H9 (cell line): Measurements from ENCODE around the gene PTPRK. TPM values are rescaled to one million over a fixed set of nuclear protein-coding genes. Genes with fewer than 3 reads are reported as not detected.

Experiments
- DNase-seq: peaks from one replicate; pipeline ENCODE4 v3.0.0-alpha.2; 2017
- H2AFZ ChIP-seq: one replicate; pipeline ENCODE4 v1.6.1; 2013; ENCODE audit warnings: mild to moderate bottlenecking, low read length, control low read depth, moderate library complexity
- H2AK5ac ChIP-seq: 2 replicates; pipeline ENCODE4 v1.6.1; 2013; ENCODE audit warnings: low read length, control low read depth, mixed read lengths; ENCODE audit not compliant: insufficient read length
- H2BK120ac ChIP-seq: one replicate; pipeline ENCODE4 v1.6.1; 2013; ENCODE audit warnings: low read depth, mild to moderate bottlenecking, low read length, control low read depth, inconsistent platforms; ENCODE audit not compliant: poor library complexity, severe bottlenecking
- H2BK12ac ChIP-seq: 2 replicates; pipeline ENCODE4 v1.6.1; 2013; ENCODE audit warnings: low read length, control low read depth, mixed read lengths, low read depth; ENCODE audit not compliant: insufficient read length
- H2BK15ac ChIP-seq: 2 replicates; pipeline ENCODE4 v1.6.1; 2013; ENCODE audit warnings: low read depth, low read length, control low read depth
- H2BK20ac ChIP-seq: one replicate; pipeline ENCODE4 v1.6.1; 2013; ENCODE audit warnings: low read depth, mild to moderate bottlenecking, low read length, control low read depth, inconsistent platforms; ENCODE audit not compliant: poor library complexity, severe bottlenecking
- H2BK5ac ChIP-seq: 2 replicates; pipeline ENCODE4 v1.6.1; 2013; ENCODE audit warnings: low read length, control low read depth, mixed read lengths; ENCODE audit not compliant: insufficient read length
- H3K14ac ChIP-seq: 2 replicates; pipeline ENCODE4 v1.6.1; 2013; ENCODE audit warnings: low read length, control low read depth; ENCODE audit not compliant: insufficient read depth
- H3K18ac ChIP-seq: 2 replicates; pipeline ENCODE4 v1.6.1; 2013; ENCODE audit warnings: low read depth, mild to moderate bottlenecking, mixed read lengths, low read length, control low read depth; ENCODE audit not compliant: insufficient read length
- H3K23ac ChIP-seq: 2 replicates; pipeline ENCODE4 v1.6.1; 2013; ENCODE audit warnings: low read length, control low read depth, mixed read lengths, low read depth; ENCODE audit not compliant: insufficient read length
- H3K23me2 ChIP-seq: 2 replicates; pipeline ENCODE4 v1.6.1; 2013; ENCODE audit warnings: low read depth, mild to moderate bottlenecking, mixed read lengths, low read length, control low read depth; ENCODE audit not compliant: insufficient read length, poor library complexity, severe bottlenecking
- H3K27ac ChIP-seq: 2 replicates; pipeline ENCODE4 v1.5.1; 2013; ENCODE audit warnings: low read length, control low read depth, mixed read lengths, low read depth; ENCODE audit not compliant: insufficient read length
- H3K27me3 ChIP-seq: 2 replicates; pipeline ENCODE4 v1.6.1; 2013; ENCODE audit warnings: low read length, control low read depth, inconsistent platforms; ENCODE audit not compliant: insufficient read depth
- H3K4ac ChIP-seq: 2 replicates; pipeline ENCODE4 v1.6.1; 2013; ENCODE audit warnings: low read depth, mild to moderate bottlenecking, control low read depth, inconsistent platforms, low read length, moderate library complexity
- H3K4me1 ChIP-seq: 2 replicates; pipeline ENCODE4 v1.6.1; 2013; ENCODE audit warnings: low read length, control low read depth, inconsistent platforms; ENCODE audit not compliant: insufficient read depth
- H3K4me2 ChIP-seq: 2 replicates; pipeline ENCODE4 v1.6.1; 2013; ENCODE audit warnings: low read length, control low read depth, mixed read lengths; ENCODE audit not compliant: insufficient read length, insufficient read depth
- H3K56ac ChIP-seq: 2 replicates; pipeline ENCODE4 v1.6.1; 2013; ENCODE audit warnings: low read depth, mild to moderate bottlenecking, mixed read lengths, low read length, control low read depth; ENCODE audit not compliant: insufficient read length
- H3K79me1 ChIP-seq: 2 replicates; pipeline ENCODE4 v1.6.1; 2013; ENCODE audit warnings: low read depth, mild to moderate bottlenecking, moderate library complexity, low read length, control low read depth, inconsistent platforms; ENCODE audit not compliant: insufficient read depth, poor library complexity, severe bottlenecking
- H3K79me2 ChIP-seq: 2 replicates; pipeline ENCODE4 v1.6.1; 2013; ENCODE audit warnings: low read length, control low read depth, inconsistent platforms; ENCODE audit not compliant: insufficient read depth
- H3K9ac ChIP-seq: 2 replicates; pipeline ENCODE4 v1.6.1; 2013; ENCODE audit warnings: low read length, control low read depth, mixed read lengths; ENCODE audit not compliant: insufficient read length; ENCODE audit errors: extremely low read depth
- H3K9me3 ChIP-seq: one replicate; pipeline ENCODE4 v1.6.1; 2013; ENCODE audit warnings: low read depth, low read length, inconsistent platforms; ENCODE audit not compliant: control insufficient read depth
- H3T11ph ChIP-seq: one replicate; pipeline ENCODE4 v1.6.1; 2013; ENCODE audit warnings: mild to moderate bottlenecking, low read length, control low read depth, inconsistent platforms
- H4K20me1 ChIP-seq: one replicate; pipeline ENCODE4 v1.6.1; 2013; ENCODE audit not compliant: control insufficient read depth, insufficient read length, insufficient read depth
- H4K5ac ChIP-seq: 2 replicates; pipeline ENCODE4 v1.6.1; 2013; ENCODE audit warnings: low read depth, mild to moderate bottlenecking, mixed read lengths, low read length, control low read depth; ENCODE audit not compliant: insufficient read length
- H4K8ac ChIP-seq: replicated peaks from 2 replicates; pipeline ENCODE4 v1.6.1; 2013; ENCODE audit warnings: low read length, control low read depth, mixed read lengths, low read depth; ENCODE audit not compliant: insufficient read length
- H4K91ac ChIP-seq: 2 replicates; pipeline ENCODE4 v1.6.1; 2013; ENCODE audit warnings: low read depth, mild to moderate bottlenecking, moderate library complexity, mixed read lengths, low read length, control low read depth; ENCODE audit not compliant: insufficient read length
- H3K27ac Mint-ChIP-seq, 3 experiments: 2 replicates in 2 of 3; 3 replicates in 1 of 3; pipeline ENCODE4 v1.8.0; 2020 to 2021; ENCODE audit warnings: mixed read lengths in 3 of 3, mild to moderate bottlenecking in 1 of 3, moderate library complexity in 1 of 3
- H3K27me3 Mint-ChIP-seq: 2 replicates; pipeline ENCODE4 v1.8.0; 2021; ENCODE audit warnings: low read depth, mild to moderate bottlenecking, moderate library complexity, mixed read lengths
- H3K36me3 Mint-ChIP-seq, 3 experiments: 2 replicates in 2 of 3; 3 replicates in 1 of 3; pipeline ENCODE4 v1.8.0; 2020 to 2021; ENCODE audit warnings: low read depth in 3 of 3, mixed read lengths in 3 of 3; ENCODE audit not compliant: insufficient read depth in 1 of 3
- H3K4me1 Mint-ChIP-seq, 2 experiments: 2 replicates each; pipeline ENCODE4 v1.8.0; 2020; ENCODE audit warnings: mixed read lengths in 2 of 2
- H3K4me3 Mint-ChIP-seq, 2 experiments: 2 replicates in 1 of 2; 3 replicates in 1 of 2; pipeline ENCODE4 v1.8.0; 2020 to 2021; ENCODE audit warnings: mild to moderate bottlenecking in 2 of 2, mixed read lengths in 2 of 2, moderate library complexity in 1 of 2
- H3K9me3 Mint-ChIP-seq, 2 experiments: 2 replicates in 1 of 2; 3 replicates in 1 of 2; pipeline ENCODE4 v1.8.0; 2020; ENCODE audit warnings: mild to moderate bottlenecking in 2 of 2, mixed read lengths in 2 of 2, moderate library complexity in 1 of 2
- CTCF ChIP-seq: fragments of 200-600 bp; sonication (generic); conservative IDR thresholded peaks from 3 replicates; pipeline ENCODE4 v1.8.0; 2021; ENCODE audit warnings: antibody characterized with exemption, mild to moderate bottlenecking
- WGBS: extraction: QIAGEN DNeasy Blood & Tissue Kit; methylation state at CpG from one replicate; pipeline ENCODE4 v1.1.7; 2013; ENCODE audit warnings: missing lambda C conversion rate, low lambda C conversion rate, mixed read lengths; ENCODE audit not compliant: insufficient read length; ENCODE audit errors: extremely low coverage; 5-methylcytosine and 5-hydroxymethylcytosine counted together
- total RNA-seq: library from RNA; stranded (reverse); gene quantifications from 2 replicates; pipeline ENCODE4 v1.2.1, GENCODE V29; 2021

PTPRK gene
- total RNA-seq, 1 experiment from 2014 or later, result 47.9 TPM

DNA sequence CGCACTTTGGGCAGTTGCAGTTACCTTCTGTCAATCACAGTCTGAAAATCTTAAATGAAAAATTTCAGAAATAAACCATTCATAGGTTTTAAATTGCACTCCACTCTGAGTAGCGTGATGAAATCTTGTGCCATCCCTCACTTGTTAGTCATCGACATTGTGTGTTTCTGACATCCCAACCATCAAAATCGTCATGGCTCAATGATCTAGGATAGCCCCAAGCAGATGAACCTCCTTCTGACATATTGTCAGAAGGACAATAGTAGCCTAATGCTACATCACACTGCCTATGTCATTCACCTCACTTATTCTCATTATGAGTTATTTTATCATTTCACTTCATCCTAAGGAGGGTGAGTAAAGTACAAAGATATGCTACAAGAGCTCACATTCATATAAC lies 284.8 kb downstream of the PTPRK start:
- no CpG with 5 or more reads among the region's 4 CpGs for WGBS

More for the DNA sequence above, 284.8 kb downstream of the PTPRK start:
- no peaks in the 10 kb centered on the region for H4K20me1 ChIP-seq
- no peaks in the 10 kb centered on the region for H3K27me3 ChIP-seq
- H3K4me1 ChIP-seq, result no peaks in the 10 kb centered on the region
- no peak overlapping the region for H2AK5ac ChIP-seq
- no peak overlapping the region for H3K4ac ChIP-seq
- H3K79me2 ChIP-seq, result no peaks in the 10 kb centered on the region
- no peak overlapping the region for H4K8ac ChIP-seq
- H4K5ac ChIP-seq, result no peak overlapping the region
- no peak overlapping the region for H3K56ac ChIP-seq
- H3T11ph ChIP-seq, result no peak overlapping the region
- no peak overlapping the region for H3K27ac Mint-ChIP-seq
- H2BK12ac ChIP-seq, result no peak overlapping the region
- H2AFZ ChIP-seq, result no peak overlapping the region
- H2BK20ac ChIP-seq, result no peak overlapping the region
- no peaks in the 10 kb centered on the region for H3K9me3 Mint-ChIP-seq
- peaks cover 6 to 11% of the 10 kb centered on the region in 2 experiments; a peak in 3 of 4 replicates for H3K4me1 Mint-ChIP-seq
- H2BK15ac ChIP-seq, result no peak overlapping the region
- H3K27me3 Mint-ChIP-seq, result no peaks in the 10 kb centered on the region
- H3K79me1 ChIP-seq, result no peaks in the 10 kb centered on the region
- H3K23ac ChIP-seq, result no peak overlapping the region
- no peak overlapping the region for H4K91ac ChIP-seq
- H3K4me2 ChIP-seq, result no peak overlapping the region
- H3K9ac ChIP-seq, result no peak overlapping the region
- no peak overlapping the region for H3K14ac ChIP-seq
- no peaks in the 10 kb centered on the region for H3K9me3 ChIP-seq
- TF ChIP-seq CTCF, result no peak
- DNase-seq, result no peak
- H3K27ac ChIP-seq, result no peak overlapping the region
- no peaks in the 10 kb centered on the region for H3K23me2 ChIP-seq
- H3K18ac ChIP-seq, result no peak overlapping the region
- no peak overlapping the region for H2BK120ac ChIP-seq
- no peaks in the 10 kb centered on the region for H3K36me3 Mint-ChIP-seq
- no peak overlapping the region for H2BK5ac ChIP-seq
- H3K4me3 Mint-ChIP-seq, result no peak overlapping the region
